Adrenal gland (tissue), 12 donors: ENCODE measurements around the gene MRPL9. TPM values are rescaled to one million over a fixed set of nuclear protein-coding genes. Genes with fewer than 3 reads are reported as not detected.
A peak's percentile ranks its signal among the peaks of the same experiment; 100 is the strongest.

ENCODE experiments used
- DNase-seq, 7 donors: peaks; one replicate each; pipeline ENCODE4 v3.0.0-alpha.2; 2019 to 2020
- H3K27ac ChIP-seq, 5 donors: fragments of 200-600 bp; sonication (generic) in 4 of 5; 1 replicate in 3 of 5; 2 replicates in 2 of 5; pipeline versions ENCODE4 v1.5.1 to v1.8.0; 2016 to 2020; ENCODE audit warnings: mild to moderate bottlenecking in 1 of 5
- H3K27me3 ChIP-seq: fragments of 200-600 bp; 2 replicates; pipeline ENCODE4 v1.8.0; 2021
- H3K36me3 ChIP-seq, 2 donors: fragments of 200-600 bp; replicated peaks in 1 of 2; 1 replicate in 1 of 2; 2 replicates in 1 of 2; pipeline versions ENCODE4 v1.5.1 to v1.8.0; 2018 to 2022
- H3K4me1 ChIP-seq, 2 donors: fragments of 200-600 bp; replicated peaks in 1 of 2; 1 replicate in 1 of 2; 2 replicates in 1 of 2; pipeline versions ENCODE4 v1.5.1 to v1.8.0; 2018 to 2021
- H3K4me3 ChIP-seq, 4 donors: fragments of 200-600 bp; sonication (generic) in 3 of 4; one replicate each; pipeline ENCODE4 v1.5.1; 2016 to 2018
- H3K9me3 ChIP-seq, 3 donors: fragments of 200-600 bp; sonication (generic) in 1 of 3; replicated peaks in 1 of 3; 1 replicate in 2 of 3; 2 replicates in 1 of 3; pipeline versions ENCODE4 v1.5.1 to v1.8.0; 2016 to 2021
- CTCF ChIP-seq, 6 experiments: fragments of 450-650 bp in 4 of 6; fragments of 200-600 bp in 2 of 6; sonication (generic) in 1 of 6; IDR thresholded peaks; 1 replicate in 5 of 6; 2 replicates in 1 of 6; pipeline versions ENCODE4 v1.5.1 to v1.8.0; 2016 to 2021; ENCODE audit warnings: antibody characterized with exemption in 6 of 6, mild to moderate bottlenecking in 2 of 6, moderate library complexity in 1 of 6
- POLR2A ChIP-seq, 2 donors: fragments of 450-650 bp; IDR thresholded peaks; one replicate each; pipeline ENCODE4 v1.6.1; 2017; ENCODE audit warnings: antibody characterized with exemption in 2 of 2, mild to moderate bottlenecking in 2 of 2, moderate library complexity in 1 of 2
- WGBS, 4 donors: extraction: QIAGEN DNeasy Blood & Tissue Kit in 2 of 4; methylation state at CpG; one replicate each; pipeline versions ENCODE4 v1.1.5 to v1.1.7; 2013 to 2017; 5-methylcytosine and 5-hydroxymethylcytosine counted together
- intact Hi-C, 2 donors: fragments of 100-400 bp; cut with DNase I; formaldehyde crosslinking; loops; one replicate each; pipeline versions ENCODE4 v1.14.1 to v1.15.0; 2022 to 2023
- polyA plus RNA-seq, 3 donors: library from polyadenylated mRNA; stranded (reverse); fragments of 200-250 nt in 2 of 3; fragments of 350-450 nt in 1 of 3; fragmentation: Illumina TruSeq in 1 of 3; extraction: RNeasy Lipid Tissue Mini Kit (QIAGEN cat#74804) in 1 of 3; gene quantifications; one replicate each; pipeline ENCODE4 v1.2.3, GENCODE V29; 2013 to 2014
- total RNA-seq, 9 donors: library from RNA; depleted of rRNA in 4 of 9; stranded (reverse); fragments of >200 nt in 4 of 9; fragments of 120-200 nt in 1 of 9; fragmentation: NEBNext Ultra II Directional in 1 of 9; extraction: Animal tissue kit (Norgen Biotek cat#: 25700) in 1 of 9; gene quantifications; one replicate each; pipeline versions ENCODE4 v1.1.0 to v1.2.4, GENCODE V29; 2013 to 2023
- donor health status: healthy with polysubstance abuse.
- donor health status: Bipolar disorder and iron deficiency.
- donor health status: DM: yes; HTN: yes; CAD: no.
- donor health status: DM: no; HTN: no; CAD: no.
- donor health status: DM: no; HTN: no; CAD: no.
- donor health status: DM: yes; HTN: yes; CAD: no.

MRPL9 gene
- total and polyA plus RNA-seq, 12 donors: 42.0 to 127 (median 65.2) TPM

DNA sequence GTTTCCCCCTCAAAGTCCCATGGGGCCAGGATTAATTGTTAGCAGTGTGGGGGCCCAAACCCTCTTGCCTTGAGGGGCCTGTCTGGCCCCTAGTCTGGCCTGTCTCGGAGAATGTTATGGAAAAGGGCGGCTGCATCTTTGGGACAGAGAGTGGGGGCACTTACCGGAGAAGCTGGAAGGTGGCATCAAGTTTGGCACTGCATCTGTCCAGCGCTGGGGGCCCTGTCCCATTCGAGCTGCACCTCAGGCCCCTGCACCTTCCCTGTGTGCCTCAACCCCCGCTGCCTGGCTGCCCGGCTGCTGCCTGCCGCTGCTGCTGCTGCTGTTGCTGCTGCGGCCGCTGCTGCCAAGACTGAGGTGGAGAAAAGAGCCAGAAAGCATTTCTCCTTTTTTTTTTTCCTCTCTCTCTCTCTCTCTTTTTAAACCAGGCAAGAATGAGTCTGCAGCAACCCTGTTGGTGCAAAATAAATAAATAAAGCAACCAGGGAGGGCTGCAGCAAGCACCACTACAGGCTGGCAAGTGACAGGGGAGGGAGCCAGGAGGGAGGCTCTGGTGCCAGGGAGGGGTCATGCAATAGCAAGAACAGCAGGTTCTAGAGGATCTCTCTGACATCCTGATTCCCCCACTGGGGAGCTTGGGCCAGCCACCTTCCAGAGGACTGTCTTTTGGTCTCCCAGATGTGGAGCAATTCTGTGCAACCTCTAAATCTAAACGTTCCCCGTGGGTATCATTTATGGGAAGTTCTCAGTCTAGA lies 41.9 kb upstream of the MRPL9 start, which contains the start of gene LINGO4:
Gene LINGO4 (minus strand): TSS at position 354 of the 755 bp plus-strand sequence. CDS start 2,715 bp downstream, outside the sequence.
- DNase-seq: no peak
- Histone ChIP-seq H3K27me3 (no peaks in the 10 kb centered on the region), H3K4me1 (no peaks in the 10 kb centered on the region), H3K9me3 (no peaks in the 10 kb centered on the region), H3K36me3 (no peaks in the 10 kb centered on the region), H3K27ac (no peak within 1 kb of the TSS), H3K4me3 (no peak within 1 kb of the TSS)
- no peak for TF ChIP-seq POLR2A (IDR thresholded peaks at IDR 0.05)
- TF ChIP-seq CTCF (IDR thresholded peaks at IDR 0.05): no peak
- intact Hi-C loops: no loop called here
- WGBS, 4 donors: 59 to 72% (median 65%) methylated on average over 9 to 12 of the region's 12 CpGs

GRCh38 chr1:151803915-151804314 lies 40.6 kb upstream of the MRPL9 start:
- WGBS, 4 donors: 88 to 97% (median 95%) methylated on average over 3 of the region's 3 CpGs
- no peak overlapping the region for H3K4me3 ChIP-seq

GRCh38 chr1:151803164-151803563 lies 39.9 kb upstream of the MRPL9 start:
- H3K36me3 ChIP-seq: no peaks in the 10 kb centered on the region
- peak in 1 of 7 donors; percentile 42 for DNase-seq
- no peak overlapping the region for H3K4me3 ChIP-seq
- no peak overlapping the region for H3K27ac ChIP-seq
- no peaks in the 10 kb centered on the region for H3K9me3 ChIP-seq
- H3K4me1 ChIP-seq: no peaks in the 10 kb centered on the region
- H3K27me3 ChIP-seq: no peaks in the 10 kb centered on the region
- TF ChIP-seq CTCF (IDR thresholded peaks at IDR 0.05) (no peak), POLR2A (IDR thresholded peaks at IDR 0.05) (no peak)
- intact Hi-C loops: no loop called here

More at GRCh38 chr1:151803915-151804314, 40.6 kb upstream of the MRPL9 start:
- Histone ChIP-seq H3K36me3 (no peaks in the 10 kb centered on the region), H3K27ac (no peak overlapping the region), H3K9me3 (no peaks in the 10 kb centered on the region), H3K4me1 (no peaks in the 10 kb centered on the region), H3K27me3 (no peaks in the 10 kb centered on the region)
- no peak for TF ChIP-seq CTCF (IDR thresholded peaks at IDR 0.05)
- DNase-seq: no peak
- intact Hi-C loops: no loop called here

DNA sequence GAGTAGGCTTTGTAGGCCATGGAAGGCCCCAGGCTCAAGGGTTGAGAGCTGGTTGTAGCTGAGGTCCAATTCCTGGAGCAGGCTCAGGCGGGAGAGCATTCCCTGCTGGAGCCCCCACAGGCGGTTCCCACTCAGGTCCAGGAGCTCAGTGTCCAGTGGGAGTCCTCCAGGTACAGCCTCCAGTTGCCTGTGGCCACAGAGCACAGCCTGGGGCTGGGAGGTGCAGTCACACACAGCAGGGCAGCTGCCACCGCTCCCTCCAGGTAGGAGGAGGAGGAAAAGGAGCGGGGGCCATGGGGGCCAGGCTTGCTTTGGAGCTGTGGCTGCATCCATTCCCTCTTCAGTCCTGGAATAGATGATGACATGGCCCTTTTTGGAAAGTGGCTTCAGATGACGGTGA lies 39.1 kb upstream of the MRPL9 start:
- intact Hi-C loops: no loop called here
- WGBS, 4 donors: 89 to 100% (median 94%) methylated on average over 3 to 5 of the region's 5 CpGs
- Histone ChIP-seq H3K9me3 (no peaks in the 10 kb centered on the region), H3K4me1 (no peaks in the 10 kb centered on the region), H3K27me3 (no peaks in the 10 kb centered on the region), H3K27ac (no peak overlapping the region), H3K4me3 (no peak overlapping the region), H3K36me3 (no peaks in the 10 kb centered on the region)
- no peak for DNase-seq
- no peak for TF ChIP-seq POLR2A (IDR thresholded peaks at IDR 0.05)
- no peak for TF ChIP-seq CTCF (IDR thresholded peaks at IDR 0.05)
